ENCODE results near the gene SPDYE2B.
A peak's percentile ranks its signal among the peaks of the same experiment; 100 is the strongest.
"Not testable (repeated sequence)": the region's sequence is repeated elsewhere in the genome, so short reads cannot be mapped to it uniquely, and the experiment has no call there.

SPDYE2B gene

DNA sequence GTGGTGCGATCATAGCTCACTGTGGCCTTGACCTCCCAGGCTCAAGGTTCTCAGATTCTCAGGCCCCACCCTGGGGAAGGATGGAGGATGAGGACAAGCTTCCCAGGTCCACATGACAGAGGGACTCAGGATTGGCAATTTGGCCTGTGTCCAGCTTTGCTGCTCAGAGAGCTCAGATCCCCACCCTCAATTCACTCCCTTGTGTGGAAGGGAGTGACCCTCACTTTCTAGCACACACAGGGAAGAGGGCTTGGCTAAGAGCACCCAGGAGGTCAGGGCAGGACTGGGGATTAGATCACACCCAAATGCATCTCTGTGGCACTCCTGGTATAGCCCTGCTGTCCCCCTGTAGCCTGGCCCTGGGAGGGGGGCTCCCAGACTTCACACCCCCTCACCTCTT is 6.7 kb upstream of the SPDYE2B start:
- not testable (repeated sequence) for DNase-seq

- DNase-seq: not testable (repeated sequence)
Measured at GRCh38 chr7:102647813-102648212, 2.3 kb upstream of the SPDYE2B start.

- not testable (repeated sequence) for DNase-seq
Measured at GRCh38 chr7:102664765-102665164, 14.6 kb downstream of the SPDYE2B start.

- not testable (repeated sequence) for DNase-seq
Measured at GRCh38 chr7:102666850-102667249, 16.7 kb downstream of the SPDYE2B start.

- DNase-seq: not testable (repeated sequence)
Measured at GRCh38 chr7:102667523-102667922, 17.4 kb downstream of the SPDYE2B start.

DNA sequence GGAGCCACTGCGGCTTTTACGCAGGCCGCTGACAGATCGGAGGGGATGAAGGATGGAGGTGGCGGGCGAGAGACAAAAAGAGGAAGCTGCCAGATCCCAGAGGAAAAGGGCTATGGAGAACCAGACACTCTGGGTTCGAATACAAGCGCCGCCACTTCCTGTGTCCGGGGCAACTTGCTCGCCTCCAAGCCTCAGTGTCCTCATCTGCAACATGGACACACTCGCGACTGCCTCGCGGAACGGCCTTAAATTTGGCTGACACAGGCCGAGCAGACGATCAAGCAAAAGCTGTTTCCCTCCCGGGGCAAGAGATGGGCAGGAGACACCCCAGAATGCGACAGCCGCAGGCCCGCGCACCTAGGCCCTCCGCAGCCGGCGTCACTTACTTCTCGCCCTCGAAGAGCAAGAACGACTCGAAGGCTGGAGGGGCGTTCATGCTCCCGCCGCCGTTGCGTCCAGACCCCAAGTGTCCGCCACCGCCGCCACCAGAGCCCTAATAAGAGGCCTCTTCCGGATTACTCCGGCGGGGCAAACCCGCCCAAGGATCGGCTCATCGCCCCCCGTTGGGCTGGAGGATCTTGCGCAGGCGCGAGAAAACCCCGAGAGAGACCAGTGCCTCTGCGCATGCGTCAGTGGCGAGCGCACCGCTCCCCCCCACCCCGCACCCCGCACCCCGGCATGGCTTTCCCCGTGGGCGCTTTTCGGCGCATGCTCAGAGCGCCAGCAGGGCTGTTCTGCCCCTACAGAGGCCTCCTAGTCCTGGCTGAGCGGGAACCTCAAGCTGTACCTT is 21.2 kb downstream of the SPDYE2B start, which contains the start of gene POLR2J2:
Gene POLR2J2, minus strand, starts transcription at position 498 of the 790 bp plus-strand sequence. Its CDS starts 62 bp downstream, at position 436.
- not testable (repeated sequence) for DNase-seq

GRCh38 chr7:102671956-102672307 is 21.8 kb downstream of the SPDYE2B start:
- not testable (repeated sequence) for DNase-seq

GRCh38 chr7:102673447-102674067 is 23.4 kb downstream of the SPDYE2B start:
- DNase-seq: not testable (repeated sequence)

GRCh38 chr7:102675545-102675944 is 25.4 kb downstream of the SPDYE2B start:
- peak; percentile 11 for DNase-seq

GRCh38 chr7:102680780-102681179 is 30.7 kb downstream of the SPDYE2B start:
- DNase-seq: not testable (repeated sequence)

DNA sequence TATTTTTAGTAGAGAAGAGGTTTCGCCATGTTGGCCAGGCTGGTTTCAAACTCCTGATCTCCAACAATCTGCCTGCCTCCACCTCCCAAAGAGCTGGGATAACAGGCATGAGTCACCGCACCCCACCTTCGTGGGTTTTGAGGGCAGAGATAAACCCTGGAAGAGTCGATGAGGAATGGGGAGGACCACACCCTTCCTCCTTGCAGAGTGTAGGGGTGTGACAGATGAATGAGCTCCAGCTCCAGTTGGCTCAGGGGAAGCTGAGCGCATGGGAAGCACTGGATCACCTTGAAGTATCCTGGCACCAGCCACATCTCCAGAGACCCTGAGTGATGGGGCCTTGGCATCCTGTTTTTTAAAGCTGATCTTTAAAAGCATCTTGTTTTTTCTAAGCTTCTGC is 32.4 kb downstream of the SPDYE2B start:
- DNase-seq: not testable (repeated sequence)

- DNase-seq: not testable (repeated sequence)
Measured at GRCh38 chr7:102688299-102689036, 38.3 kb downstream of the SPDYE2B start.

DNA sequence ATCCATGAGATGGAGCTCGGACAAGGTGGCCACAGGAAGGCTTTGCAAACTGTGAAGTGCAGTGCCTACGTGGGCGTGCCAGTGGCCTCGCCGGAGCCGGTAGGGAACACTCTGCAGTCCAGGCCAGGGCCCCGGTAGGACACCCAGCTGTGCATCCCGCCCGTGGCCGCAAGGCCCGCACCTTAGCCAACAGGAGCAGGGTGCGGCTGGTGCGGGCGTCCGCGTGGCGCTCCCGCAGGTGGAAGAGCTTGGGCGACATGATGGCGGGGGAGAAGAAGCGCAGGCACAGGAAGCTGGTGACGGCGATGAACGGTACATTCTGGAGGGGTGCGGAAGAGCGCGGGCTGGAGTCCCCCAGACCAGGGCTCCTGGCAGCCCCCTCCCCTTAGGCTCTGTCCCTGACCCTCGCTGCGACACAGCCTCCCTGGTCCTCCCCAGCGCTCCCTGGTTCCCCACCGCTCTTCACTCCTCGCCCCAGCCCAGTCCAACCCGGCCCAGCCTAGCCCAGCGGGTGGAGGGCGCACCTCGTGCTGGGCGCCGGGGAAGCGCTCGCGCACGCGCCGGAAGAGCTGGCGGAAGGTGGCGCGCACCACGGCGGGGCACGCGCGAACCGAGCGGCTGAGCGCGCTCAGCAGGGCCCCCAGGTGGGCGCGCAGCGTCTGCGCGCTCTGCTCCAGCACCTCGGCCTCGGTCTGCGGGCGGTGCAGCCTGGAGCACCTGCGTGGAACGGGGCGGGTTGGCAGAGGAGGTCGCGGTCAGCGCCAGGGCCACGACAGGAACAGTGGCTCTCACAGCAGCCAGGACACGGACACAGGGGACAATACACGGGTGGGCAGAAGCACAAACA is 39.5 kb downstream of the SPDYE2B start:
- not testable (repeated sequence) for DNase-seq

GRCh38 chr7:102690602-102691001 is 40.5 kb downstream of the SPDYE2B start:
- not testable (repeated sequence) for DNase-seq

DNA sequence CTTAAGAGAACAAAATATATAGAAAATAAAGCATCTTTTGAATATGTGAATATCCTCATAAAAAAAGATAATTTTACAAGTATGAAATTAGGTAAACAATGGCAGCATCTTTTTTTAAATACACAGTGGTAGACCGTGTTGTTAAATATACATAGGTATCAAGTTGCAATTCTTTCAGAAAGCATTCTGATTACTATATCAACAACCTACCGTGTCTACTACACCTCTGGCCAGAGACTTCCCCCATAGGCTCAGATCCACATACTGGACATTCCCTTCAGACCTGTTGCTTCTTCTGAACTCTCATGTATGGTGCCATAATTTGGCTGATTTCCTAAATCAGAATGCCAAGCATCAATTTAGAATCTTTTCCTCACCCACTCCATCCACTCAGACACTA is 43.9 kb downstream of the SPDYE2B start:
- DNase-seq: not testable (repeated sequence)

- not testable (repeated sequence) for DNase-seq
Measured at GRCh38 chr7:102695033-102695552, 45.0 kb downstream of the SPDYE2B start.

DNA sequence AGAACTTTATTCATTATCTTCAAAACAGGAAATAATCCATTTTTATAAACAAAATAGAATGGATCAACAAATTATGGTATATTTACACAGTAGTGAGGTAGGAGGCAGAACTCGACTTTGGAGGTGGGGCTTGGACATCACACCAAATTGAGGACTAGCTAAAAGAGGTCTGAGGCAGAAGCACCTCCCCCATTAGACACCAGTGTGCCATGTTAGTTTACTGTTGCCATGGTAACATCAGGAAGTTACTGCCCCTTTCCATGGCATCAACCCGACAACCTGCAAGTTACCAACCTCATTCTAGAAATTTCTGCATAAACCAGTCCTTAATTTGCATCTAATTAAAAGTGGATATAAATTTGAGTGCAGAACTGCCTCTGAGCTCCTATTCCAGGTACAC is 45.9 kb downstream of the SPDYE2B start:
- DNase-seq: not testable (repeated sequence)

DNA sequence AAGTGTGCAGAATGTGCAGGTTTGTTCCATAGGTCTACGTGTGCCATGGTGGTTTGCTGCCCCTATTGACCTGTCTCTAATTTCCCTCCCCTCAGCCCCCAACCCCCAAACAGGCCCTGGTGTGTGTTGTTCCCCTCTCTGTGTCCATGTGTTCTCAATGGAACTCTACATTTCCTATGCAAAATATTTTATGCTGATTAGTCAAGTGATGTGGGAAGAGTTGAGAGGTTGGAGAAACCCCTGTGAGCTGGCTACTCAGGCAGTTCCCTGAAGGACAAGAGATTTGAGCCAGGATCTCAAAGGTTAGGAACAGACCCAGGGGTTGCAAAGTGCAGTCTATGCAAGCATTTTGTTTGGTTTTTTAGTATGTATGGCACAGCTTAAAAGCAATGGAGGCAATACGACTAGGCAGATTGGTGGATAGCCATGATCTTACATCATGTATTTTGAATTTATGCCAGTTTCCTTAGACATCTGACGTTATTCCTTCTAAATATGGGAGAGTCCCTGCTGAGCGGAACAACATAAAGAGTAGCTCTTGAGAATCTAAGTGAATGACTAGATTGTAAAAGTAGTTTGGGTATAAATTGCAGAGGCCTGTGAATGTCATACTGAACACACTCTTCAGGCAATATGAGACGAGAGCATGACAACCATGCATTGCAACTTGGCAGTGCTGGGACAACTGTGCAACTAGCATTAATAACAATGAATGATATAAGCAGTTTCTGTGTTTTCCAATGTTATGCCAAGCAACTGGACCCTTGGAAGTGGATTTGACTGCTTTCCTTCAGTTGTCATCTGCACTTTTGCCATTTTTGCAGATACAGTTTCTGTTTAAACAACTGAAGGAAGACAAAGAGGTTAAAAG is 47.8 kb downstream of the SPDYE2B start:
- DNase-seq: not testable (repeated sequence)

DNA sequence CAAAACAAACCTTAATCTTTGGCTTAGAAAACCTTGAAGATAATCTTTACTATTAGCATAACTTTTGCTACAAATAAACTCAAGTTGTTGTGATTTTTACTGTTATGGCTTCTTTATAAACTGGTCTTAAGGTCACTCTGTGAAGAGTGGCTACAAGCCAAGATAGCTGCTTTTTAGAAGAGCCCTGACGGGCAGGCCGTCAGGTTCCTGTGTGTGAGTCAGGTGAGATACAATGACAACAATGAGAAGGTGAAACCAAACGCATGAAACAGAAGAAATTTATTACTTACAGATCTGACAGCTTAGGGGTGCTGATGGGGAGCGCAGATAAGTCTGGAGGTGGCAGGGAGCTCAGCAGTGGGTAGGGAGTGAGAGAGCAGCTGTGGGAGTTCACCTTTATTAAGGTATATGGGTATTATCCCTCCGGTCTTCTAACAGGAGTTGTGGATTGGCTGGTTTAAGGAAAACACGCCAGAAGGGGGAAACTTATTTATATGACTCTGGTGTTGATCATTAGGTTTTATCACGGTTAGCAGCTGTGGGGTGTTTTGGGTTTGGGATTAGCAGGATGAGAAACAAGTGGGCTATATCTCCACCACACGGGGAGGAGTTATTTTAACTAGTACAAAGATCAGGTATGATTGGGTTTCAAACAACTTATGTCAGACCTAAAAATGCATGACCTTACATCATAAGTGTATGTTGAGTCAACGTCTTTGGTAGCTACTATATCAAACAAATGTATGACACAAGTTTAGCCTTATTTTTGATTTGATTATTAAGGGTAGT is 49.0 kb downstream of the SPDYE2B start:
- not testable (repeated sequence) for DNase-seq
